Astrocyte (in vitro differentiated cells and primary cell): ENCODE measurements around the gene MGMT.

Source experiments
- CTCF ChIP-seq: IDR thresholded peaks from 2 replicates; pipeline ENCODE4 v1.5.1; 2011; ENCODE audit warnings: low read depth, mild to moderate bottlenecking, inconsistent platforms, low read length, moderate library complexity; ENCODE audit not compliant: insufficient read depth
- EZH2 ChIP-seq: IDR thresholded peaks from 2 replicates; pipeline ENCODE4 v1.6.1; 2012; ENCODE audit warnings: mild to moderate bottlenecking, low read length, inconsistent platforms; ENCODE audit not compliant: insufficient read depth

GRCh38 chr10:129717816-129718547, 250.9 kb downstream of the MGMT start:
- TF ChIP-seq CTCF (no peak), EZH2 (no peak)
